Activated CD8-positive, alpha-beta T cell treated with anti-CD3 and anti-CD28 coated beads, Interleukin-2, amount 10 ng/mL, durations not matched to agents 7 days and 5 days (primary cell): ENCODE measurements around the gene POLH. TPM values are rescaled to one million over a fixed set of nuclear protein-coding genes. Genes with fewer than 3 reads are reported as not detected.
A peak's percentile ranks its signal among the peaks of the same experiment; 100 is the strongest.
"Not testable (repeated sequence)": the region's sequence is repeated elsewhere in the genome, so short reads cannot be mapped to it uniquely, and the experiment has no call there.

Experiments used
- ATAC-seq: fragments of 150-1000 bp; cut with Tn5 transposase; one replicate; pipeline ENCODE4 v1.10.0; 2021; ENCODE audit warnings: moderate library complexity
- CTCF ChIA-PET: fragments of 350-600 bp; sonication (Branson Sonifier 250); formaldehyde crosslinking; loops from one replicate; lab custom pipeline; 2021; ENCODE audit warnings: antibody characterized with exemption; lab: Charles Lee
- POLR2A ChIA-PET: fragments of 350-600 bp; sonication (Branson Sonifier 250); formaldehyde crosslinking; loops from one replicate; lab custom pipeline; 2021; ENCODE audit warnings: antibody characterized with exemption; lab: Charles Lee
- DNase-seq: peaks from one replicate; pipeline ENCODE4 v3.0.0-alpha.2; 2020
- H3K27ac Mint-ChIP-seq: one replicate; pipeline ENCODE4 v1.8.0; 2021; ENCODE audit warnings: mild to moderate bottlenecking, mixed read lengths
- H3K27me3 Mint-ChIP-seq: one replicate; pipeline ENCODE4 v1.8.0; 2021; ENCODE audit warnings: low read depth, mixed read lengths
- H3K36me3 Mint-ChIP-seq: one replicate; pipeline ENCODE4 v1.8.0; 2021; ENCODE audit warnings: low read depth, mixed read lengths
- H3K4me1 Mint-ChIP-seq: one replicate; pipeline ENCODE4 v1.8.0; 2021; ENCODE audit warnings: low read depth, mixed read lengths
- H3K4me3 Mint-ChIP-seq: one replicate; pipeline ENCODE4 v1.8.0; 2021; ENCODE audit warnings: mild to moderate bottlenecking, mixed read lengths
- H3K9me3 Mint-ChIP-seq: one replicate; pipeline ENCODE4 v1.8.0; 2022; ENCODE audit warnings: mixed read lengths; ENCODE audit not compliant: insufficient read depth
- total RNA-seq, 2 experiments: library from RNA; stranded (reverse); gene quantifications; one replicate each; pipeline ENCODE4 v1.2.3, GENCODE V29; 2021

The POLH gene
- total RNA-seq, 2 experiments from 2014 or later: 73.1 to 75.2 TPM

DNA sequence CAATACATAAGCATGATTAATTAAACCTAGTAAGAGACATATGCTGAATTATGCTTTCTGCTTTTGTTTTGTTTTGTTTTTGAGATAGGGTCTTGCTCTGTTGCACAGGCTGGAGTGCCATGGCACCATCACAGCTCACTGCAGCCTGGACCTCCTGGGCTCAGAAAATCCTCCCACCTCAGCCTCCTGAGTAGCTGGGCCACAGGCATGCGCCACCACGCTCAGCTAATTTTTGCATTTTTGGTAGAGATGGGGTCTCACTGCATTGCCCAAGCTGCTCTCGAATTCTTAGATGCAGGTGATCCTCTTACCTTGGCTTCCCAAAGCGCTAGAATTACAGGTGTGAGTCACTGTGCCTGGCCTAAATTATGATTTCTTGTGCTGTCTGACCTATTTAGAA is 4.0 kb upstream of the POLH start:
- ATAC-seq (no peak), DNase-seq (no peak)
- H3K4me1 Mint-ChIP-seq: peaks cover 23% of the 10 kb centered on the region
- no peaks in the 10 kb centered on the region for H3K27me3 Mint-ChIP-seq
- ChIA-PET POLR2A (interaction anchor here (0.9 to 1.0 kb wide), 2 partner anchors 15 to 51 kb away, joined by 3 to 4 read pairs; no protein-coding TSS in a partner anchor), CTCF (interaction anchor here (1.6 kb wide), 1 partner anchor 36 kb away, joined by 6 read pairs; no protein-coding TSS in a partner anchor)
- H3K36me3 Mint-ChIP-seq: peaks cover 49% of the 10 kb centered on the region
- no peak overlapping the region for H3K4me3 Mint-ChIP-seq
- H3K27ac Mint-ChIP-seq: no peak overlapping the region
- H3K9me3 Mint-ChIP-seq: no peaks in the 10 kb centered on the region

DNA sequence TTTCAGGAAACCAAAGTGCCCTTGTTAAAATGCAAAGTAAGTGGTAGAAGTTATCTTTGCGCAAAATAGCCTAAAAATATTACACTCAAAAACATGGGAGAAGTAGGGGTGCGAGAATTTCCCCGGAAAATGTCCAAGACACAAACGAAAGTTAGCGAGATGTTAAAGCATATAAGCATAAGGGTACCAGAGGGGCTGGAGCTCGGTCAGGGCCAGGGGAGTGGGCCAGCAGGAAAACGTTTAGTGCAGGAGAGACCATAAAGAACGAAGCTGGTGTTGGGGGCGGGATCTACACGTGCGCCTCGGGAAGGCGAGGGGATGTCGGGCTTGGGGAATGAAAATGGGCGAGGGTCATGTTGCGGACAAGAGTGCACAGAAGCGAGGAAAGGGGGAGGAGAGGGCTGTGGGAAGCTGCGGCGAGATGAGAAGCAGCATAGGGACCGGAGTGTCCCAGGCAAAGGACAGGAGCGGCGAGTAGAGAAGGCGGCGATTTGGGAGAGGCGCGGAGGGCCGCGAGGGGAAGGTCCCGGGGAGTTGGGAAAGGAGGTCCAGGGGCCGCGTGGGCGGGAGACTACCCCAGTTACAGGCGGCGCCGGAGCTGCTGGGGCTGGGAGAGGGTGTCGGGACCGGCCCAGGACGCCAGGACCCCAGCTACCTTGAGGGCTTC is 747 bp upstream of the POLH start:
- ATAC-seq: no peak
- no peaks in the 10 kb centered on the region for H3K9me3 Mint-ChIP-seq
- CTCF ChIA-PET: interaction anchor here (1.2 to 1.5 kb wide), 3 partner anchors 10 to 69 kb away, joined by 3 to 5 read pairs (median 4); no protein-coding TSS in a partner anchor

DNA sequence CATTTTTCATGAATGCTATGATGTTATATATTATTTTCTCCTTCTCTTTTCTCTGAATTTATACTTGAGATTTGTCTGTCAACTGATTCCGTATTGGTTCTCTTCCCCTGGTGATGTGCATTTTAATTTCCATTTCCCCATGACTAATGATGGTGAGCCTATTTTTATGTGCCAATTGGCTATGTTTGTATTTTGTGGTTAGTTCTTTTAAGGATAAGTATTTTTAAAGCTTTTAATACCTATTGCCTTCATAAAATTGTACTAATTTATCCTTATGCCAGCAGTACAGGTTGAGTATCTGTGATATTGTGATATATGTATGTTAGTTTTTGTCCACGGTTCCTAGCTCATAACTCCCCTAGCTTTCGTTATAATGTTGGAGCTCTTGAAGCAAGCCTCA is 2.8 kb downstream of the POLH start:
- Mint-ChIP-seq H3K27ac (peak overlapping the region; percentile 70), H3K4me3 (peak overlapping the region; percentile 97), H3K27me3 (no peaks in the 10 kb centered on the region), H3K36me3 (peaks cover 52% of the 10 kb centered on the region), H3K9me3 (no peaks in the 10 kb centered on the region), H3K4me1 (peaks cover 47% of the 10 kb centered on the region)
- DNase-seq (no peak), ATAC-seq (no peak)
- CTCF ChIA-PET: interaction anchor here (1.3 to 3.0 kb wide), 2 partner anchors 8 to 29 kb away, joined by 4 to 10 read pairs; no protein-coding TSS in a partner anchor
- POLR2A ChIA-PET: interaction anchor here (1.8 kb wide), 1 partner anchor 51 kb away, joined by 6 read pairs; the partner anchor contains the start of gene GTPBP2

More for the DNA sequence above, 747 bp upstream of the POLH start:
- peaks cover 55% of the 10 kb centered on the region for H3K36me3 Mint-ChIP-seq
- H3K27ac Mint-ChIP-seq: peak overlapping the region; percentile 89
- H3K27me3 Mint-ChIP-seq: no peaks in the 10 kb centered on the region
- H3K4me1 Mint-ChIP-seq: peaks cover 48% of the 10 kb centered on the region
- POLR2A ChIA-PET: interaction anchor here (0.8 to 2.5 kb wide), 4 partner anchors 10 to 58 kb away, joined by 3 to 15 read pairs (median 6); partner anchors contain the start of genes GTPBP2, POLR1C and YIPF3
- no peak for DNase-seq
- peak overlapping the region; percentile 97 for H3K4me3 Mint-ChIP-seq

DNA sequence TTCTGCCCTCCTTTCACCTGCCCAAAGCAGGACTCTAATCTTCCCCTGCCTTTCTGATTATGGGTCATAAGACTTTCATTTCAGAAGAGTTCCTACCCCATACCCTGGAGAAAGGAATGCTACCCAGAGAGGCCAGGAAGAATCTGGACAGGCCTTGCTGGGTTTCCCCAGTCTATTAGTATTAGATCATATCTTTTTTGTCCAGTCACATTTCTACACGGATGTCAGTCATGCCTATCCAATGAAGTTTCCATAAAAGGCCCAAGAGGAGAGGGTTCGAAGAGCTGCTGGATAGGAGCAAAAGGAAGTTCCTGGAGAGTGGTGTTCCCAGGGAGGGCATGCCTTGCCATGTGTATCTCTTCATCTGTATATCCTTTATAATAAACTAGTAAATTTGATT is 3.2 kb downstream of the POLH start:
- ChIA-PET CTCF (interaction anchor here (1.3 to 3.0 kb wide), 2 partner anchors 8 to 29 kb away, joined by 4 to 10 read pairs; no protein-coding TSS in a partner anchor), POLR2A (interaction anchor here (1.8 kb wide), 1 partner anchor 51 kb away, joined by 6 read pairs; the partner anchor contains the start of gene GTPBP2)
- Mint-ChIP-seq H3K9me3 (no peaks in the 10 kb centered on the region), H3K4me3 (peak overlapping the region; percentile 97), H3K27me3 (no peaks in the 10 kb centered on the region), H3K4me1 (peaks cover 50% of the 10 kb centered on the region), H3K36me3 (peaks cover 56% of the 10 kb centered on the region), H3K27ac (peak overlapping the region; percentile 70)
- DNase-seq (no peak), ATAC-seq (no peak)

DNA sequence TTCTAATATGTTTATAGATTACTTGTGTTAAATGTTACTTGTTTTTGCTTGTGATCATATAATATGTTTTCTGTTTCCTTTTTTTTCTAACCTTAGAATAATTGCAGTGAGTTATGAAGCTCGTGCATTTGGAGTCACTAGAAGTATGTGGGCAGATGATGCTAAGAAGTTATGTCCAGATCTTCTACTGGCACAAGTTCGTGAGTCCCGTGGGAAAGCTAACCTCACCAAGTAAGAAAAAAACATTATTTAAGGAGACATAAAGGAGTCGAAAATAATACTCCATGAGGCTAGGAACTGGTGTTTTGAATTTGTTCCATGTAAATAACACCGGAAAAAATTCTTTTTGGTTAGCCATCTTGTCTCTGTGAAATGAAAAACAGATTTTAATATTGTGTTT is 6.9 kb downstream of the POLH start:
- ChIA-PET POLR2A (no interaction called here), CTCF (interaction anchor here (1.3 to 3.5 kb wide), 2 partner anchors 25 to 76 kb away, joined by 3 to 15 read pairs; no protein-coding TSS in a partner anchor)
- no peak overlapping the region for H3K4me3 Mint-ChIP-seq
- ATAC-seq (no peak), DNase-seq (no peak)
- no peak overlapping the region for H3K27ac Mint-ChIP-seq
- H3K9me3 Mint-ChIP-seq: no peaks in the 10 kb centered on the region
- peaks cover 68% of the 10 kb centered on the region for H3K36me3 Mint-ChIP-seq
- H3K4me1 Mint-ChIP-seq: peaks cover 57% of the 10 kb centered on the region
- no peaks in the 10 kb centered on the region for H3K27me3 Mint-ChIP-seq

DNA sequence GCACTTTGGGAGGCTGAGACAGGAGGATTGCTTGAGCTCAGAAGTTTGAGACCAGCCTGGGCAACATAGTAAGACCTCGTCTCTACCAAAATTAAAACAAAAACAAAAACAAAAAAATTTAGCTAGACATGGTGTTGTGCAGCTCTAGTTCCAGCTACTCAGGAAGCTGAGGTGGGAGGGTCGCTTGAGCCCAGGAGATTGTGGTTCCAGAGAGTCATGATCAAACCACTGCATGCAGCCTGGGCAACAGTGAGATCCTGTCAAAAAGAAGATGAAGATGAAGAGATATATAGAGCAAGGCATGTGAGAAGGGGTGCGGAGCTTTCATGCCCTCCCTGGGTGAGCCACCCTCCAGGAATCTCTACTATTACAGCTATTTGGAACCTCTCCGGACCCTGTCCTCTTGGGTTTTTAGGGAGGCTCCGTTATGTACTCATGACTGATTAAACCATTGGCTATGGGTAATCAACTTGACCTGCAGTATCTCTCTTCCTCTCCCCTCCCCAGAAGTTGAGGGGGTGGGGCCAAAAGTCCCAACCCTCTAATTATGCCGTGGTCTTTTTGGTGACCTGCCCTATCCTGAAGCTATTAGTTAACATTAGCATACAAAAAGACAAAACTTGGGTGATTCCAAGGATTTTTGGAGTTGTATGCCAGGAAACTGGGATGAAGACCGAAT is 9.0 kb downstream of the POLH start:
- peaks cover 67% of the 10 kb centered on the region for H3K36me3 Mint-ChIP-seq
- ATAC-seq (peak; percentile 90), DNase-seq (peak; percentile 77)
- POLR2A ChIA-PET: interaction anchor here (0.9 to 1.2 kb wide), 2 partner anchors 9 to 45 kb away, joined by 4 to 5 read pairs; partner anchors contain the start of genes POLH and XPO5
- no peaks in the 10 kb centered on the region for H3K9me3 Mint-ChIP-seq
- peaks cover 40% of the 10 kb centered on the region for H3K4me1 Mint-ChIP-seq
- CTCF ChIA-PET: interaction anchor here (0.8 to 3.5 kb wide), 6 partner anchors 9 to 215 kb away, joined by 3 to 15 read pairs (median 4); partner anchors contain the start of genes POLH, XPO5 and ZNF318
- H3K27ac Mint-ChIP-seq: peak overlapping the region; percentile 86
- no peaks in the 10 kb centered on the region for H3K27me3 Mint-ChIP-seq
- H3K4me3 Mint-ChIP-seq: peak overlapping the region; percentile 54

DNA sequence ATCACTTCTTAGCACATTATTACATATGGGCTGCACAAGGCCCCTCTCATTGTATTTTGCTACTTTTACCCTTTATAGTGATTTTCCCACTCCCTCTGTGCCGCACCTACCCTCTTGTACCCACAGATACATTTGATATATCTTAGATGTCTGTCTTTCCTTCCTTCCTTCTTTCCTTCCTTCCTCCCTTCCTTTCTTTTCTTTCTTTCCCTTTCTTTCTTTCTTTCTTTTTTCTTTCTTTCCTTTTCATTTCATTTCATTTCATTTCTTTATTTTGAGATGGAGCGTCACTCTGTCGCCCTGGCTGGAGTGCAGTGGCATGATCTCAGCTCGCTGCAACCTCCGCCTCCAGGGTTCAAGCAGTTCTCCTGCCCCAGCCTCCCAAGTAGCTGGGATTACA is 12.2 kb downstream of the POLH start:
- ChIA-PET POLR2A (no interaction called here), CTCF (interaction anchor here (1.4 kb wide), 1 partner anchor 20 kb away, joined by 3 read pairs; no protein-coding TSS in a partner anchor)
- peaks cover 27% of the 10 kb centered on the region for H3K4me1 Mint-ChIP-seq
- H3K9me3 Mint-ChIP-seq: no peaks in the 10 kb centered on the region
- ATAC-seq (no peak), DNase-seq (no peak)
- H3K4me3 Mint-ChIP-seq: no peak overlapping the region
- H3K27ac Mint-ChIP-seq: peak overlapping the region; percentile 37
- peaks cover 67% of the 10 kb centered on the region for H3K36me3 Mint-ChIP-seq
- no peaks in the 10 kb centered on the region for H3K27me3 Mint-ChIP-seq

DNA sequence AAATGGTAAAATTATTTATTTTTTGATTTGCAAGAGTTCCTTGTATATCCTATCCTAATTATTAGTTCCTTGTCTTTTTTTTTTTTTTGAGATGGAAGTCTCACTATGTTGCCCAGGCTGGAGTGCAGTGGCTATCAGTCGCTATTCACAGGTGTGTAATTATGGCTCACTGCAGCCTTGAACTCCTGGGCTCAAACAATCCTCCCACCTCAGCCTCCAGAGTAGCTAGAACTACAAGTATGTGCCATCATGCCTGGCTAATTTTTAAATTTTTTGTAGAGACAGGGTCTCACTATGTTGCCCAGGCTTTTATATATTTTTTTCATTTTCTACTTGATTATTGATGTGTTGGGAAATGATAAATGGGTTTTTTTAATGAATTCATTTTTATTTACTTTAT is 13.6 kb downstream of the POLH start:
- POLR2A ChIA-PET, CTCF ChIA-PET: not testable (repeated sequence)

DNA sequence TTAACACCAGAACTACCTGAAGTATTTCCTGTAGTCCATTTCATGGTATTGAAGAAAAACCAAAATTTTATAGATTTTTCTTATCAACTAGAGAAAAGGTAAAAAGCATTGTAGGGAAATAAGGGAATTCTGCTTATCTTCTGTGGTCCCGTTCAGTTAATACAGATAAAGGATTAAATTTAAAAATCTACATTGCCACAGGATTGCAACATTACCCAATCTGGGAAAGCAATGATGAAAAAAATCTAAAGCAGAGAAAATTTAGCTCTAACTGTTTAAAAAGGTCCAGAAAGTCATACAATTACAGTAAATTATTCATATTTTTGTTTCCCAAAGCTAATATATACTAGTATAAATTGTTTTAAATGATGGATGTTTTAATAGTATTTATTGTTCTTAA is 18.0 kb downstream of the POLH start:
- POLR2A ChIA-PET: no interaction called here
- no peak for DNase-seq
- peaks cover 46% of the 10 kb centered on the region for H3K36me3 Mint-ChIP-seq
- no peaks in the 10 kb centered on the region for H3K9me3 Mint-ChIP-seq
- H3K27ac Mint-ChIP-seq: no peak overlapping the region
- H3K27me3 Mint-ChIP-seq: no peaks in the 10 kb centered on the region
- no peaks in the 10 kb centered on the region for H3K4me1 Mint-ChIP-seq
- ATAC-seq: no peak
- H3K4me3 Mint-ChIP-seq: no peak overlapping the region
- CTCF ChIA-PET: interaction anchor here (1.7 to 4.8 kb wide), 2 partner anchors 9 to 15 kb away, joined by 4 to 27 read pairs; no protein-coding TSS in a partner anchor

More for the DNA sequence above, 13.6 kb downstream of the POLH start:
- H3K9me3 Mint-ChIP-seq, DNase-seq, ATAC-seq, H3K4me3 Mint-ChIP-seq, H3K27me3 Mint-ChIP-seq, H3K27ac Mint-ChIP-seq: not testable (repeated sequence)
- Mint-ChIP-seq H3K4me1 (peaks cover 13% of the 10 kb centered on the region), H3K36me3 (peaks cover 58% of the 10 kb centered on the region)

DNA sequence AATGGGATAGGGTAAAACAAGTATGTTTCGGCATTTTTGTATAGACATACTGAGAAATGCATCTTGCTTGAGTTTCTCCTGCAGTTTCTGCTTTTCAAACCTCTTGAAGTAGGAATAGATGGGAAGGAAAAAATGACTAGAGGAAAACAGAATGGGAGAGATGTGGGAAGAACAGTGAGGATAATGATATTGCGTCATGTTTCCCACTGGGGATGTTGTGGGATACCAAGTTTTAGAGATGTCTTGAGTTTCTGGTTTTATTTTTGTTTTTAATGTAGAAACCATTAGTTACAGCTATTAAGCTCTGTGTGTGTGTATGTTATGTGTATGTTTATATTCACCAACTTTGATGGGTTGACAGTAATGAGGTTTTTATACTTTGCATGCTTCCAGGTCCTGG is 24.6 kb downstream of the POLH start:
- Mint-ChIP-seq H3K36me3 (peaks cover 62% of the 10 kb centered on the region), H3K4me1 (no peaks in the 10 kb centered on the region), H3K4me3 (no peak overlapping the region), H3K27ac (no peak overlapping the region), H3K27me3 (no peaks in the 10 kb centered on the region), H3K9me3 (no peaks in the 10 kb centered on the region)
- CTCF ChIA-PET: interaction anchor here (0.7 to 4.7 kb wide), 2 partner anchors 8 to 17 kb away, joined by 3 to 27 read pairs; no protein-coding TSS in a partner anchor
- no peak for ATAC-seq
- POLR2A ChIA-PET: no interaction called here
- no peak for DNase-seq

DNA sequence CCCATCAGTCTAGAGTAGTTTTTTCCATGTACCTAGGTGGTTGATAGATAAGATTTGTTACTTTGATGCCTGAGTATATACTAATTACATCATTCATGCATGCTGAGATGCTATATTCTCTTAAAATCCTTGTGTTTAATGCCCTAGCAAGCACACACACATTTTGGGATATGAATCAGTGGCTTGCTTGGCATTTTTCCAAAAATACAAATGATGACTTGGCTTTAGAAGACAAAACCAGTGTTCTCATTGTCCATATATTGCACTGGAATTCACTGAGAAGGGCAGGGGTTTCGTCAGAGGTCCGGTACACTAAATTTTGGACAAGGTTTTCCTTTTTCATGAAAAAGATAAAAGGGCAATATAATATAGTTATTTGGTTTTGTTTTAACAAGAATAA is 28.2 kb downstream of the POLH start:
- POLR2A ChIA-PET: no interaction called here
- CTCF ChIA-PET: no interaction called here
- Mint-ChIP-seq H3K4me1 (peaks cover 3% of the 10 kb centered on the region), H3K9me3 (no peaks in the 10 kb centered on the region), H3K27me3 (no peaks in the 10 kb centered on the region), H3K4me3 (no peak overlapping the region), H3K27ac (no peak overlapping the region), H3K36me3 (peaks cover 69% of the 10 kb centered on the region)
- DNase-seq (no peak), ATAC-seq (no peak)
